Fibroblast of peridontal ligament (primary cell): Measurements from ENCODE around the gene PLCH2.
A peak's percentile ranks its signal among the peaks of the same experiment; 100 is the strongest.
"Not testable (repeated sequence)": the region's sequence is repeated elsewhere in the genome, so short reads cannot be mapped to it uniquely, and the experiment has no call there.

Experiments used
- DNase-seq: peaks from one replicate; pipeline ENCODE4 v3.0.0-alpha.2; 2010; ENCODE audit errors: extremely low read depth

Gene PLCH2

DNA sequence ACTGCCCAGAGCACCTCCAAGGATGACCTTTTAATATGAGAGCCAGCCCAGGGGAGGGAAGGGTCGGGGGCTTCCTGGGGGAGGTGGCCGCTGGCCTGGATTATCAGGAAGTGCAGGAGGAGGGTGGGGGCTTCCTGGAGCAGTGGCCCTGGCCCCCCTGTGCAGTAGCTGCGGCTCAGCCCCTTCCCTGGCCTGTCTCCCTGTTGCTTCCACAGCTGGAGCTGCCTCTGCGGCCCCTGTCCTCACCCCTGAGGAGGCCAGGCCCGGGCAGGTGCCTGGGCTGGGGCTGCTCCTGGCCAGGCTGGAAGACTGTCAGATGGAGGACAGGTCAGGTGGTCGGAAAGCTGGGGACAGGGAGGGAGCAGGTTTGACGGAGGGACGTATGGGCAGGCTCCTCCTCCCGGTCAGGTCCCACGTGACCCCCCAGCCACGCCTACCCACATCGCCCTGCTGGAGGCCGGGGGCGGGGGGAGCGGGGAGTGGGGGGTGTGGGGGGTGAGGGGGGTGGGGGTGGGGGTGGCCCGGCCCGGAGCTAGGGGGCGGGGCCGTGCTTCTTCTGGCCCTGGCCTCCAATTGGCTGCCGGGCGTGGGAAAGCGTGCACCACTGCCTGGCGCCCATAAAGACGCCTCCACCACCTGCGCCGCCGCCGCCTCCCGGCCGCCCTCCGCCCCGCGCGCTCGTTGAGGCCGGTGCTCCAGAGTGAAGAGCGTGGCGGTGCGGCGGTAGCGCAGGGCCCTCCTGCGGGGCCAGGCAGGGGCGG is 69.8 kb downstream of the PLCH2 start:
- DNase-seq = peak; percentile 47

DNA sequence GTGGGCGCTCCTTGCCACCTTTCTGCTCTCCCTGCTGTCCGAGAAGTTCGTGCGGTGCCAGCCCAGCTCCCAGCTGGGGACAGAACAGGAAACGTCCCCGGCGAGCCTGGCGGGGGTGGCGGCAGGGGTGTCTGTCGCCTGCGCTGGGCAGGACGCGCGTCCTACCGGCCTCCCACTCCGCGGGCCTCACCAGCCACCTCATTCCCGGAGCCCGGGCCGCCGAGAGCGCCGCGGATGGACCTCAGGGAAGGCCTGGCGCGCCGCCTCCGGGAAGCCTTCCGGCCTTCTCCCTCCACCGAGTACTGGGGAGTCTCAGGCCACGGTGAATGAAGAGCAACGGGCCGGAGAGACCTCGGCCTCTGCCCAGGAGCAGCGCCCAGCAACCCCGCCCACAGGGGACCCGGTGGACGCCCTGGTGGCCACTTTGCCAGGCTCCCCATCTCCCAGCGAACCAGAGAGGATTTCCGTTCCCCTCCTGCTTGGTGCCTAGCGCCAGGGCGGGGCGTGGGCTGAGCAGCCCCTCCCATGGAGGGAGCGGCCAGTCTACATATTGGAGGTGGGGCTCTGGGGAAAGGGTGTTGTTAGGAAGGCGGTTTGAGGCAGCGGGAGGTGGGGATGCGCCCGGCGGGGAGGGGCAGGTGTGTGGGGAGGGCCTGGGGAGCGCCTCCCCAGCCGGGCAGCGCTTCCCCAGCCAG is 70.6 kb downstream of the PLCH2 start:
- DNase-seq = peak; percentile 47

- no peak for DNase-seq
Measured at GRCh38 chr1:2547210-2548067, 71.3 kb downstream of the PLCH2 start.

- peak; percentile 51 for DNase-seq
Measured at GRCh38 chr1:2548068-2548589, 72.0 kb downstream of the PLCH2 start.

DNA sequence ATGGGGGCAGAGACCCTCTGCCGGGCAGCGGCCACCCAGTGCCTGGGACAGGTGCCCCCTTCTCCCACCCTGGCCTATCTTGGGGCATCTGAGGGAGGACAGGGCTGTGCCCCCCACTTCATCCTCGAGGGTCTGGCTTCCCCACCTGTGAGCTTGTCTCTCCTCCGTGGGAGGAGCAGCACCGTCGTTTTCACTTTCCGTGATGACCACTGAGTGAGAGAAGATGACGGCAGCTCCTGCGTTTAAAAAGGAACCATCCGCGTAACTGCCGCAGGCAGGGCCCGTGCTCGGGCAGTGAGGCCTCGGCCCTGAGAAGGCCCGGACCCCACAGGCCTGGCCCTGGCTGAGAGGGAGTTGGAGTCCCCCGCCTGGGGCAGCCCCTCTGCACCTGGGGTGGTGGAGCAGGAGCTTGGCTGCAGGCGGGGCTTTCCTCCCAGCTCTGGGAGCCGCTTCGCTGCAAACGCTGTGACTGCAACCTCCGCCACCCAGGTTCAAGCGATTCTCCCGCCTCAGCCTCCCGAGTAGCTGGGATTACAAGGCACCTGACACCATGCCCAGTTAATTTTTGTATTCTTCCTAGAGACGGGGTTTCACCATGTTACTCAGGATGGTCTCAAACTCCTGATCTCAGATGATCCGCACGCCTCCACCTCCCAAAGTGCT is 73.4 kb downstream of the PLCH2 start:
- not testable (repeated sequence) for DNase-seq

- not testable (repeated sequence) for DNase-seq
Measured at GRCh38 chr1:2550309-2550861, 74.3 kb downstream of the PLCH2 start.

DNA sequence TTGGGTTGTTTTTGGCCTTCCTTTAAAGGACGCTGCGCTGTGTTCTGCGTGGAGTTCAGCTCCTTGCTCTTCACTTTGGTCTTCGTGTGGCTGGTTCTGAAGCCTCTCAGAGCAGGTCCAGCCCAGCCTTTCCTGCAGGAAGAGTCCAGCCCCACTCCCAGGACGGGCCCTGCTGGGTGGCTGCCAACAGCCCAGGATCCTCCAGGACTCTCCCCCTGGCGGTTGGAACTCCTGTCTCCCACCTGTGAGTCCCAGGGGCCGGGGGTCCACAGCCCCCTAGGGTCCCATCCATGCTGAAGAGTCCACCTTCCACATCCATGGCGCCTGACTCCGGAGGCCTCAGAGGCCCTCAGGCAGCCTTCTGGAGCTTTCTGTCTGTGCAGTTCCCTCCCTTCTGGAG is 75.5 kb downstream of the PLCH2 start:
- DNase-seq = not testable (repeated sequence)

DNA sequence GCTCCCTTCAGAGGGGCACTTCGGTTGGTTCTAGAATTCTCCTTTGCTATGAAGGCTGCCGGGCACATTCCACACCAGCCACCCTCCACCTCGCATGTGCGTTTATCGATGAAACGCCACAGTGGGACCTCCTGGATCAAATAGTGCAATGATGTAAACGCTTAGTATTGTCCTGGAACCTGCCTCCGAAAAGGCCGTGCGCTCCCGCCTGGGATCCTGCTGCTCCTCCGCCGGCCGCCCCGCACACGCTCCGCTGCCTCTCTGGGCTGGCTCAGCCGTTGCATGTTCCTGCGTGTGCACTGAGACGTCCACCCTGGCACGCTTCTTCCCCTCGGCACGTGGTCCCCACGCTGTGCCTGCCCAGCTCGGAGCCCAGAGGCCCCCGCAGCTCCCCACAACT is 76.1 kb downstream of the PLCH2 start:
- no peak for DNase-seq

- DNase-seq = not testable (repeated sequence)
Measured at GRCh38 chr1:2553076-2553475, 77.0 kb downstream of the PLCH2 start.

DNA sequence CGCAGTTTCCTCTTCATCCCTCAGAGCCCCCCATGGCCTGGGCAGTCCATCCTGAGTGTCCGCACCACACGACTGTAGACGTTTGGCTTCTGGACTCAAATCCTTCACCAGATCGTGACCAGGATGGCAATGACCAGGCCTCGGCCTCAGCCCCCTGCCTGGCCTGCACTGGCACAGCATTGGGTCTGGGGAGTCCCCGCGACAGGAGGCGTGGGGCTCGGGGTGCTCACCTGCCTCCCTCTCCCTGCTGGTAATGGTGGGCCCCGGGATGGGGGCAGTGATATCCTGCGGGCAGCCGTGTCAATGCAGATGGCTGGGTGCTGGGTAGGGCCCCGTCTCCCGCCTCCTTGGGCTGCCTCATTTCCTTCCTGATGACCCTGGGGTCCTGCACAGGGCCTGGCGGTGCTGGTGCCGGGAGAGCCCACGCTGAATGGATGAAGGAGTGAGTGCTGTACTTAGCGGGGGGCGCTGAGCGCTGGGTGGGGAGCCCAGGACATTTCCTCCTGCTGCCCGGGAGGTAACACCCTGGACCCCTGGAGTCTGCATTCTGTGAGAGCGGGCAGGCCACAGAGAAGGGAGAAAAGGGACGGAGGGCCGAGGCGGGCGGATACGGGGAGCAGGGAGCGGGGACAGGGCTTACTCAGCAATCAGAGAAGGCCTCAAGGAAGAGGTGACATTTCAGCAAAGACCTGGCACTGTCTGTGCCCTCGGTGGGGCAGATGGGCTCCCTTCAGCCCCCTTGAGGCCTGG is 78.0 kb downstream of the PLCH2 start:
- no peak for DNase-seq

GRCh38 chr1:2554621-2555387 is 78.7 kb downstream of the PLCH2 start:
- no peak for DNase-seq
